ENCODE results near the gene STAT4.
A peak's percentile ranks its signal among the peaks of the same experiment; 100 is the strongest.

The STAT4 gene

DNA sequence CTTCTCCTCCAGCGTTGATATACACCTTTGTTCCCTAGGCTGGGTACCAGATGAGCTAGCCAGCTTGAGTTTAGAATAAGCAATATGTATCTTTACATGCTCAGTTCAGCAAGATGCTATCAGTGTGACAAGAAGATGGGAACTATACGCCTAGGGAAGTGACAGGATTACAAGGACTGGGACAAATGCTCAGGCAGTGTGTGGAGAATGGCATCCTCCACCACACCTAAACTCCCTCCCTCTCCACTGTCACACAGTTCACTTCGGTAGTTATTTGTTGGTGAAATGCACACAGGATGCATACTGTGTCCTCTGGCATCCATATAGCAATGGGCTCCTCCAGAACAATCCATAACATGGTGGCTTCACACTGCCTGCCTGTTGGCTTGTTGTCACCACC is 144.5 kb downstream of the STAT4 start:
- Mint-ChIP-seq H3K4me3 (no peak overlapping the region), H3K9me3 (peaks cover 3% of the 10 kb centered on the region), H3K27ac (no peak overlapping the region), H3K36me3 (ENCODE audit: low read depth) (peaks cover 71% of the 10 kb centered on the region), H3K4me1 (no peaks in the 10 kb centered on the region), H3K27me3 (ENCODE audit: low read depth, poor library complexity) (no peaks in the 10 kb centered on the region)
- DNase-seq = no peak
- no peak for TF ChIP-seq CTCF (IDR thresholded peaks at IDR 0.05)

DNA sequence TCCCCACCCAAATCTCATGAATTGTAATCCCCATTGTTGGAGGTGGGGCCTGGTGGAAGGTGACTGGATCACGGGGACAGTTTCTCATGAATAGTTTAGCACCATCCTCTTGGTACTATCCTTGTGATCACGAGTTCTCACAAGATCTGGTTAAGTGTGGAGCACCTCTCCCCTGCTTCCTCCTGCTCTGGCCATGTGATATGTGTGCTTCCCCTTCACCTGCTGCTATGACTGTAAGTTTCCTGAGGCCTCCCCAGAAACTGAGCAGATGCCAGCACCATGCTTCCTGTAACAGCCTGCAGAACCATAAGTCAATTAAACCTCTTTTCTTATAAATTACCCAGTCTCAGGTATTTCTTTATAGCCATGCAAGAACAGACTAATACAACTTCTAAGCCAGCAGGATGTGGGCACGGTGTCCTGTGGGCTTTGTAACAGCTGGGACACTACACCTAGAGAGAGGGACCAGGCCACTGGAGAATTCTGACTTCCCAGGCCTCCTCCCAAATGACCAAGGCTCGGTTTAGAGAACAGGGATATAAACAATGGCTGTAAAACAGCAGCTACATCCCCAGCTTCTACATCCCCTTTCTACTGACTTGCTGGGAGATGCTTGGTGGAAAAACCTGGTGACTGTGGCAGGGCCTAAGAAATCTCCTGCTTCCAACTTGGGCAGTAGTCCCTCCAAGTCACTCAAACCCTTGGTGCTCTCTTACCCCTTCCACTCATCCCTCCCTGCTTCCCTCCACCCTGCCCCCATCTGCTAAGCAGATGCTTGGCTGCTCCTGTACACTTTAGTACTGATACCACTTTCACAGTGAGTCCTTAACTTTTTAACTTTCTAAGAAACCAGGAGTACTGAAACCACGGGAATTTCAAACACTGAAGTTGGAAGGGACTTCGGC is 147.1 kb downstream of the STAT4 start:
- no peak for TF ChIP-seq CTCF (IDR thresholded peaks at IDR 0.05)
- no peak for DNase-seq
- Mint-ChIP-seq H3K36me3 (ENCODE audit: low read depth) (peaks cover 79% of the 10 kb centered on the region), H3K4me1 (no peaks in the 10 kb centered on the region), H3K9me3 (peaks cover 3% of the 10 kb centered on the region), H3K27me3 (ENCODE audit: low read depth, poor library complexity) (no peaks in the 10 kb centered on the region), H3K4me3 (no peak overlapping the region), H3K27ac (no peak overlapping the region)

- Mint-ChIP-seq H3K27ac (peak overlapping the region; percentile 40), H3K4me1 (no peaks in the 10 kb centered on the region), H3K4me3 (no peak overlapping the region), H3K9me3 (peaks cover 3% of the 10 kb centered on the region), H3K27me3 (ENCODE audit: low read depth, poor library complexity) (no peaks in the 10 kb centered on the region), H3K36me3 (ENCODE audit: low read depth) (peaks cover 82% of the 10 kb centered on the region)
- no peak for DNase-seq
- no peak for TF ChIP-seq CTCF (IDR thresholded peaks at IDR 0.05)
Measured at GRCh38 chr2:191001624-191002023, 149.2 kb downstream of the STAT4 start.

- Mint-ChIP-seq H3K9me3 (peaks cover 3% of the 10 kb centered on the region), H3K27ac (no peak overlapping the region), H3K27me3 (ENCODE audit: low read depth, poor library complexity) (no peaks in the 10 kb centered on the region), H3K4me3 (no peak overlapping the region), H3K36me3 (ENCODE audit: low read depth) (peaks cover 87% of the 10 kb centered on the region), H3K4me1 (no peaks in the 10 kb centered on the region)
- DNase-seq = no peak
- TF ChIP-seq CTCF (IDR thresholded peaks at IDR 0.05) = no peak
Measured at GRCh38 chr2:191001032-191001431, 149.8 kb downstream of the STAT4 start.

- H3K36me3 Mint-ChIP-seq (ENCODE audit: low read depth) = peaks cover 91% of the 10 kb centered on the region
- H3K27ac Mint-ChIP-seq = no peak overlapping the region
- no peak for DNase-seq
- H3K4me3 Mint-ChIP-seq = no peak overlapping the region
- no peaks in the 10 kb centered on the region for H3K27me3 Mint-ChIP-seq (ENCODE audit: low read depth, poor library complexity)
- no peak for TF ChIP-seq CTCF (IDR thresholded peaks at IDR 0.05)
- H3K9me3 Mint-ChIP-seq = peaks cover 3% of the 10 kb centered on the region
- H3K4me1 Mint-ChIP-seq = no peaks in the 10 kb centered on the region
Measured at GRCh38 chr2:190999949-191000665, 150.7 kb downstream of the STAT4 start.

Measured in nephron progenitor cell (in vitro differentiated cells).